M059J (cell line): ENCODE results near the gene EEF1E1. TPM values are rescaled to one million over a fixed set of nuclear protein-coding genes. Genes with fewer than 3 reads are reported as not detected.

Source experiments
- DNase-seq: peaks from one replicate; pipeline ENCODE4 v3.0.0-alpha.2; 2012; ENCODE audit warnings: low read depth
- total RNA-seq: library from RNA; depleted of rRNA; stranded (reverse); fragments of >200 nt; shearing (Covaris generic); gene quantifications from 2 replicates; pipeline ENCODE4 v1.2.3, GENCODE V29; 2014; rRNA removed

EEF1E1 gene
- total RNA-seq, result 243 and 279 TPM in 2 replicates

GRCh38 chr6:8102122-8102958 is at the start of gene EEF1E1:
TSS of gene EEF1E1 (minus strand) at chr6:8102548. CDS start at chr6:8102521, 27 bp downstream.
- DNase-seq, result peak; percentile 98

GRCh38 chr6:8149350-8149749 is 47.0 kb upstream of the EEF1E1 start:
- DNase-seq, result no peak

GRCh38 chr6:8143945-8144344 is 41.6 kb upstream of the EEF1E1 start:
- no peak for DNase-seq

GRCh38 chr6:8139451-8139850 is 37.1 kb upstream of the EEF1E1 start:
- DNase-seq, result no peak

GRCh38 chr6:8137529-8137939 is 35.2 kb upstream of the EEF1E1 start:
- DNase-seq, result no peak

- DNase-seq, result no peak
These were observed 32.9 kb upstream of the EEF1E1 start for GRCh38 chr6:8135276-8135675.

- DNase-seq, result no peak
These were observed 29.8 kb upstream of the EEF1E1 start for GRCh38 chr6:8132130-8132529.

GRCh38 chr6:8131265-8131897 is 29.0 kb upstream of the EEF1E1 start:
- peak; percentile 75 for DNase-seq

- no peak for DNase-seq
These were observed 28.1 kb upstream of the EEF1E1 start for GRCh38 chr6:8130399-8130798.

GRCh38 chr6:8123236-8123635 is 20.9 kb upstream of the EEF1E1 start:
- no peak for DNase-seq

GRCh38 chr6:8114956-8115355 is 12.6 kb upstream of the EEF1E1 start:
- DNase-seq, result no peak

GRCh38 chr6:8113131-8113654 is 10.8 kb upstream of the EEF1E1 start:
- DNase-seq, result no peak

- DNase-seq, result no peak
These were observed 8.4 kb upstream of the EEF1E1 start for GRCh38 chr6:8110725-8111124.

GRCh38 chr6:8110117-8110721 is 7.9 kb upstream of the EEF1E1 start:
- no peak for DNase-seq

- no peak for DNase-seq
These were observed 6.6 kb upstream of the EEF1E1 start for GRCh38 chr6:8108759-8109539.

GRCh38 chr6:8108031-8108660 is 5.8 kb upstream of the EEF1E1 start:
- peak; percentile 94 for DNase-seq

GRCh38 chr6:8105791-8106190 is 3.4 kb upstream of the EEF1E1 start:
- DNase-seq, result no peak

- no peak for DNase-seq
These were observed 1.4 kb upstream of the EEF1E1 start for GRCh38 chr6:8103726-8104125.

GRCh38 chr6:8100159-8100854 is 2.0 kb downstream of the EEF1E1 start:
- no peak for DNase-seq

GRCh38 chr6:8090650-8091049 is 11.7 kb downstream of the EEF1E1 start:
- DNase-seq, result no peak

- DNase-seq, result no peak
These were observed 13.5 kb downstream of the EEF1E1 start for GRCh38 chr6:8088886-8089285.
